Measurements from ENCODE around the gene TEKT3.

TEKT3 gene

GRCh38 chr17:15349119-15349518 is 7.7 kb upstream of the TEKT3 start:
- no peak for DNase-seq (ENCODE audit: low spot score)

GRCh38 chr17:15348021-15348420 is 6.6 kb upstream of the TEKT3 start:
- DNase-seq (ENCODE audit: low spot score): no peak

DNA sequence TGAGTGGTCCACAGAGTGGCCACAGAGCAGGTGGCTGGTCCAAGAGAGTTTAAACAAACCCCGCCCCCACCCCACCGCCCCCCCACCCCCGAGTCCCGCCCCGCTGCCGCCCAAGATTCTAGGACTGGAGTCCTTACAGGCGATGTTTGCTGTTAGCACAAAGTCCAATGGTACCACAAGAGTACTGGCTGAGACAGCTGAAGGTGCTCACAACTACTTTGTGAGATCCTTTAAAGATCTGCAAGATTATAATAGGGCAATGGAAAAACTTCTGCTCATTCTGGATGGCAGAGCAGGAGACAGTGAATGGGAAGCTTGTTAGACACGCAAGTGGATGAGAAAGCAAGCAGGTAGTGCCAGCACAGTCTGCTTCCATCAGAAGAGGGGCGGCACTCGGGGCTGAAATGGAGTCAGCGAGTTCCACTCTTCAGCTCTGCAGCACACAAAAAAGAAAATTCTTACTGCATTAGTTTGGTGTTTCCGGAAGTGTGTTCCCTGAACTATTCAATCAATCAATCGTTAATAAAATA is 4.7 kb upstream of the TEKT3 start:
- no peak for DNase-seq (ENCODE audit: low spot score)

DNA sequence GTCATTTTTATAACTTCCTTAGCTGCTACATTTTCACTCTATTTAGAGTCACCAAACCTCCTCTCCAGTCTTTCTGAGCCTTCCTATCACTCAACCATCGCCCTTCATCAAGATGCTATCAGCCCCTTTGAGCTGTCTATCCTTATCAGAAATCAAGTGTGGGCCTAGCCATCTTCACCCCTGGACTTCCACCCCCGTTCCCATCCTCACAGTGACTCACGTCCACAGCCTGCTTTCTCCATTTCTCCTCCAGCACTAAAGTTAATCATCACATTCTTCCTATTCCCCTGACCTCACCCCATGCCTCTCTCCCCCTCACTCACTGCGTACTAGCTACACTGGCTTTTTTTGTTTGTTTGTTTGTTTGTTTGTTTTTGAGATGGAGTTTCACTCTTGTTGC is 2.4 kb upstream of the TEKT3 start:
- DNase-seq (ENCODE audit: low spot score): no peak

- DNase-seq (ENCODE audit: low spot score): no peak
Observed at GRCh38 chr17:15342460-15342859, 1.1 kb upstream of the TEKT3 start.

GRCh38 chr17:15341966-15342365 is 569 bp upstream of the TEKT3 start:
- DNase-seq (ENCODE audit: low spot score): no peak

GRCh38 chr17:15340966-15341365 is 431 bp downstream of the TEKT3 start:
- no peak for DNase-seq (ENCODE audit: low spot score)

- DNase-seq (ENCODE audit: low spot score): no peak
Observed at GRCh38 chr17:15335446-15335845, 6.0 kb downstream of the TEKT3 start.

- DNase-seq (ENCODE audit: low spot score): no peak
Observed at GRCh38 chr17:15334266-15334665, 7.1 kb downstream of the TEKT3 start.

- DNase-seq (ENCODE audit: low spot score): no peak
Observed at GRCh38 chr17:15332338-15332737, 9.1 kb downstream of the TEKT3 start.

DNA sequence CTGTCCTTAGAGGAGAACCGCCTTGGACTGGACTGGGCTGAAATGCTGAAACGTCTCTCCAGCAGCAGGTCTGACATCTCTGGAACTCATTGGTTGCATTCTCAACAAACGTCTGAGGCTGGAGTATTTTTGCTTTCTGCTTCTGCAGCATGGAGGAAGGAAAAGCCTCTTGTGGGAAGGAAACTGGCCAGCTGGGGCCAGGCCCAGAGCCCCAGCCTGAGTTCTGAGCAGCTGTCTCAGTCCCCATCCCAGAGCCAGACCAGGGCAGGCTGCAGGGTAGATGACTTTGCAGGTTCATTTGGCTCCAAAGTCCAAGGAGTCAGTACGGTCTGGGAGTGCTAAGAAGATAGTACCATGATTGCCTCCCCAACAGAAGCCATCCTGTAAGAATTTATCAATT is 18.3 kb downstream of the TEKT3 start:
- DNase-seq (ENCODE audit: low spot score): no peak

DNA sequence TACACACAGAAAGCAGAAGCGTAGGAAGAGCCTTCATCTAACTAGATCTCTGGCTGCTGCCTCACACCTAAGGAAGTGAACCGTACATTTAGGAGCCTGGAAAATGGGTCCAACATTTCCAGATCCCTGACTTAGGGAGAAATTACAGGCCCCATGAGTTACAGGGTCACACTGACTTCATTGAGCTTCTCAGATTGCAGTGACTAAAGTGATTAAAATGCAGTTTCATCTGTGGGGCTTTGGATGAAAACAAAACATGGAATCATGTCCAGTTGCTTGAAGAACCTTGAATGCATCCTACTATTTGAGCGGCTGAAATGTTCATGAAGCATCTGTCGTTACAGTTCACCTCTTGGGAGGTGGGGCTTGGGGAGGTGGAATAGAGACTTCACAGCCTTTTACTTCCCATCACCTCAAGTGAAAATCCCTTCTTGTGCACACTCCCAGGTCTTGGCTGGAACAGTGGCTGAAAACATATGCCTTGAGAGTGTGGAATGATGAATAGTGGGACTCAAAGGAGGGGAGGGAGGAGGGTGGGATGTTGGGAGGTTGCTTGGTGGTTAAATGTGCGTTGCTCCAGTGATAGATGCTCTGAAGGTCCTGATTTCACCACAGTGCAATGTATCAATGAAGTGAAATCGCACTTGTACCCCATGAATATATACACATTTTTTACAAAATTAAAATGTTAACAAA is 19.7 kb downstream of the TEKT3 start:
- no peak for DNase-seq (ENCODE audit: low spot score)

DNA sequence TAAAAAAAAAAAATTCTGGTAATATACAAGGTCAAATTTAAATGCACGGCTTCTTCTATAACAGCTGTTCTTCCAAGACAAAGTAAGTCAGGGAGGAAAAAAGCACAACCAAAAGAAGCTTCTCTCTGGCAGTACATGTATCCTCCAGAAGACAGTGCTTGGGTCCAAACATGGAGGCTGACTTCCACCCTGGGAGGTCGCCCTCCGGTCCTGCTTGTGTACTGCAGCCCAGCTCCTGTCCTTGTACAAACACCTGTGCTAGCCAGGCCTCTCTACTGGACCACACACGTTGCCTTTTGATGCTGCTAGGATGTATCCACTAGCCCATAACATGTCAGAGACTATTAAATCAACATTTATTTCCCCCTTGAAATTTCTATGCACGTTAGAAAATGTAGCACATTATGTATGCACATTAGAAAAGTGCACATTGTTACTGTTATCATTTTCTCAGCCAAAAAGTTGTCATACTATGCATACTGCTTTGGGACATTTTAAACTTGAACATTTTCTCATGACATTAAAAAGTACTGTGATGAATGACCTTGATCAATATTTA is 21.9 kb downstream of the TEKT3 start:
- no peak for DNase-seq (ENCODE audit: low spot score)

- no peak for DNase-seq (ENCODE audit: low spot score)
Observed at GRCh38 chr17:15311996-15312395, 29.4 kb downstream of the TEKT3 start.

DNA sequence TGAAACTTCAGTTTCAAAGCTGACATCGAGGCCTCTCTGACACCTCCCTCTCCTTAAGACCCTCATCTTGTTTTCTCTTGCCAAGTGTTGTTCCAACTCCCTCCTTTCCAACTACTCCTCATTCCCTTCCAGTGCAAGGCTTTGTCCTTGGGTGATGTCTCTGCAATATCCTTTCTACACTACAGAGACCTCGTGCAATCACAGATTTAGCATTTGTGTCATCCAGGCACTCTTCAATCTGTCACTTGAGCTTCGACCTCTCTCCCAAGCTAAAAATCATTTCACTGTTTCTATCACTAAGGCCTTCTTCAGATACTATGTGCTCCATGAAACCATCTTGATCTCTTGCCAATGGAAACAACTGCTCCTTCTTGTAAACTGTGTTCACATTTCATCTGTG is 31.6 kb downstream of the TEKT3 start:
- DNase-seq (ENCODE audit: low spot score): no peak

GRCh38 chr17:15309236-15309635 is 32.2 kb downstream of the TEKT3 start:
- no peak for DNase-seq (ENCODE audit: low spot score)

DNA sequence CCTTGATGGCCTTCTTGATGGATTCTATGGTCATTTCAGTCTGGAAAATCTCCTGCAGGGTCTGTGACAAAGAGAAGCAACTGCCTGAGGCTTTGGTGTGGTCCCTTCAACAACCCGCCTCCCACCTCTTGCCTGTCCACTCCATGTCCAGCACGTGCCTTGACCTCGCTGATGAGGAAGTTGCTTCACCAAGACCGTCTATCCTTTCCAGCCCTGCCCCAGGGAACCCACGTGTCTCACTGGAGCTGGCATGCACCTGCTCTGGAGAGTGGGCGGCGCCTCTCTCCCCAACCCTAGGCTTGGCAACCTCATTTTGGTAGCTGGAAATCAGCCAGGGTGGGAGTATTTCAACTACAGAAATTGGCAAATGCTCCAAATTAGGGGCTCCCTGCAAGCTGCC is 32.6 kb downstream of the TEKT3 start:
- no peak for DNase-seq (ENCODE audit: low spot score)

- no peak for DNase-seq (ENCODE audit: low spot score)
Observed at GRCh38 chr17:15307710-15308111, 33.7 kb downstream of the TEKT3 start.

GRCh38 chr17:15303851-15304250 is 37.5 kb downstream of the TEKT3 start:
- DNase-seq (ENCODE audit: low spot score): no peak

DNA sequence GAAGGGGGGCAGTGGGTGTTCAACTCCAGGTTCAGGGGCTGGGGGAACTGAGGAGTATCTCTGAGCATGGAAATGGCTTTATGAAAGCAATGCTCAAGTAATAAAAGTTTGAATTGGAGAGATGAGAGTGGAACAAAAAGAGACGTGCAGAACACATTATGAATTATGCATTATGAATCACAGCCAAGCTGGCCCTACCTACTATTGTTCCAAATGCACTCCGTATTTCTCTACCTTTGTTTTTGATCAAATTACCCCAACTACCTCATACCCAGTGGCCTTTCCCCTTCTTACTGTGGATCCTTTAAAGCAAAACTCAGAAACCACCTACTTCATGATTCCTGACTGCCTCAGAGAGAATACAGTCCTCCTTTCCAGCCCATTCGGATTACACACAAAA is 38.1 kb downstream of the TEKT3 start:
- no peak for DNase-seq (ENCODE audit: low spot score)

GRCh38 chr17:15301845-15302244 is 39.6 kb downstream of the TEKT3 start:
- no peak for DNase-seq (ENCODE audit: low spot score)

DNA sequence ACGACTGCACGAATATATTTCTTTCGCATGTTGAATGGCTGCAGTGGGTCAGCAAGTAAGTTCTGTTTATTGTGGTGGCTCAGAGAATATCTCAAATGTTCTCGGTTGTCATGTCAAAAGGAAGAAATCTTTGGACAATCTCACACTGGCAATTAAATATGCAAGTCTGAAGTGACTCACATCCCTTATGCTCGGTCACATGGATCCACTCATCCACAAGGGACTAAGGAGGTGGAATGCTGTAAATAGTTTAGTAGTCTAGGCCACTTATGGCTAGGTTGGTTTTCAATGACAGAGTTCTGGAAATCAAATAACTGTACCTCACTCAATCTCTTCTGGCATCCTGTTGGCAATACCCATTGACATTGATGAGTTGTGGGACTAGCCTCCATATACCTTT is 43.2 kb downstream of the TEKT3 start:
- DNase-seq (ENCODE audit: low spot score): no peak

GRCh38 chr17:15293558-15293957 is 47.8 kb downstream of the TEKT3 start:
- no peak for DNase-seq (ENCODE audit: low spot score)
